ENCODE results near the gene LIPM.

The LIPM gene

GRCh38 chr10:88802523-88803285 lies at the start of gene LIPM:
LIPM (plus strand) TSS chr10:88802730; CDS start chr10:88802897, 167 bp downstream.
- peaks cover 3% of the 10 kb centered on the region for H3K27me3 Mint-ChIP-seq
- no peaks in the 10 kb centered on the region for H3K9me3 Mint-ChIP-seq
- DNase-seq (no peak), ATAC-seq (no peak)
- peaks cover 12% of the 10 kb centered on the region for H3K4me1 Mint-ChIP-seq
- H3K27ac Mint-ChIP-seq: no peak within 1 kb of the TSS
- no peak within 1 kb of the TSS for H3K4me3 Mint-ChIP-seq
- no peaks in the 10 kb centered on the region for H3K36me3 Mint-ChIP-seq (ENCODE audit: low read depth)

GRCh38 chr10:88754287-88754686 lies 48.2 kb upstream of the LIPM start:
- Mint-ChIP-seq H3K9me3 (no peaks in the 10 kb centered on the region), H3K4me1 (peaks cover 8% of the 10 kb centered on the region), H3K27me3 (no peaks in the 10 kb centered on the region), H3K36me3 (ENCODE audit: low read depth) (no peaks in the 10 kb centered on the region), H3K4me3 (no peak overlapping the region), H3K27ac (no peak overlapping the region)
- ATAC-seq: no peak
- no peak for DNase-seq

- Mint-ChIP-seq H3K27ac (peak overlapping the region; percentile 16), H3K4me3 (no peak overlapping the region), H3K9me3 (no peaks in the 10 kb centered on the region), H3K4me1 (peaks cover 13% of the 10 kb centered on the region), H3K36me3 (ENCODE audit: low read depth) (no peaks in the 10 kb centered on the region), H3K27me3 (no peaks in the 10 kb centered on the region)
- DNase-seq (peak; percentile 6), ATAC-seq (peak; percentile 97)
Measured at GRCh38 chr10:88755753-88756152, 46.8 kb upstream of the LIPM start.

GRCh38 chr10:88756660-88757059 lies 45.9 kb upstream of the LIPM start:
- Mint-ChIP-seq H3K9me3 (no peaks in the 10 kb centered on the region), H3K27me3 (no peaks in the 10 kb centered on the region), H3K4me1 (peaks cover 13% of the 10 kb centered on the region), H3K27ac (no peak overlapping the region), H3K36me3 (ENCODE audit: low read depth) (no peaks in the 10 kb centered on the region), H3K4me3 (no peak overlapping the region)
- DNase-seq (no peak), ATAC-seq (no peak)

GRCh38 chr10:88759366-88760101 lies 43.0 kb upstream of the LIPM start, which contains the start of gene LIPN:
LIPN (plus strand) TSS chr10:88760020; CDS start chr10:88761406, 1,386 bp downstream.
- Mint-ChIP-seq H3K27ac (no peak within 1 kb of the TSS), H3K36me3 (ENCODE audit: low read depth) (no peaks in the 10 kb centered on the region), H3K9me3 (no peaks in the 10 kb centered on the region), H3K4me3 (no peak within 1 kb of the TSS), H3K4me1 (peaks cover 18% of the 10 kb centered on the region), H3K27me3 (peaks cover 3% of the 10 kb centered on the region)
- ATAC-seq: no peak
- no peak for DNase-seq

GRCh38 chr10:88762906-88763305 lies 39.6 kb upstream of the LIPM start:
- Mint-ChIP-seq H3K27me3 (peaks cover 3% of the 10 kb centered on the region), H3K4me1 (peaks cover 9% of the 10 kb centered on the region), H3K36me3 (ENCODE audit: low read depth) (no peaks in the 10 kb centered on the region), H3K4me3 (no peak overlapping the region), H3K27ac (no peak overlapping the region), H3K9me3 (no peaks in the 10 kb centered on the region)
- no peak for DNase-seq
- no peak for ATAC-seq

GRCh38 chr10:88763441-88763840 lies 39.1 kb upstream of the LIPM start:
- Mint-ChIP-seq H3K4me1 (peaks cover 9% of the 10 kb centered on the region), H3K27ac (no peak overlapping the region), H3K27me3 (peaks cover 3% of the 10 kb centered on the region), H3K9me3 (no peaks in the 10 kb centered on the region), H3K4me3 (no peak overlapping the region), H3K36me3 (ENCODE audit: low read depth) (no peaks in the 10 kb centered on the region)
- DNase-seq: no peak
- ATAC-seq: no peak

GRCh38 chr10:88764110-88764509 lies 38.4 kb upstream of the LIPM start:
- H3K4me1 Mint-ChIP-seq: peaks cover 9% of the 10 kb centered on the region
- H3K4me3 Mint-ChIP-seq: no peak overlapping the region

GRCh38 chr10:88765816-88766215 lies 36.7 kb upstream of the LIPM start:
- DNase-seq (no peak), ATAC-seq (no peak)
- Mint-ChIP-seq H3K27me3 (peaks cover 3% of the 10 kb centered on the region), H3K4me1 (peaks cover 5% of the 10 kb centered on the region), H3K36me3 (ENCODE audit: low read depth) (no peaks in the 10 kb centered on the region), H3K27ac (no peak overlapping the region), H3K4me3 (no peak overlapping the region), H3K9me3 (no peaks in the 10 kb centered on the region)

More at GRCh38 chr10:88764110-88764509, 38.4 kb upstream of the LIPM start:
- DNase-seq (no peak), ATAC-seq (no peak)
- Mint-ChIP-seq H3K27ac (no peak overlapping the region), H3K36me3 (ENCODE audit: low read depth) (no peaks in the 10 kb centered on the region), H3K27me3 (peaks cover 3% of the 10 kb centered on the region), H3K9me3 (no peaks in the 10 kb centered on the region)

GRCh38 chr10:88769384-88769783 lies 33.1 kb upstream of the LIPM start:
- no peak for ATAC-seq
- Mint-ChIP-seq H3K4me1 (no peaks in the 10 kb centered on the region), H3K9me3 (no peaks in the 10 kb centered on the region), H3K4me3 (no peak overlapping the region), H3K27ac (no peak overlapping the region), H3K27me3 (peaks cover 1% of the 10 kb centered on the region), H3K36me3 (ENCODE audit: low read depth) (no peaks in the 10 kb centered on the region)
- no peak for DNase-seq

GRCh38 chr10:88781206-88781605 lies 21.3 kb upstream of the LIPM start:
- DNase-seq: no peak
- no peak overlapping the region for H3K4me3 Mint-ChIP-seq
- no peak overlapping the region for H3K27ac Mint-ChIP-seq
- H3K4me1 Mint-ChIP-seq: peaks cover 9% of the 10 kb centered on the region
- H3K9me3 Mint-ChIP-seq: no peaks in the 10 kb centered on the region
- no peaks in the 10 kb centered on the region for H3K36me3 Mint-ChIP-seq (ENCODE audit: low read depth)
- no peak for ATAC-seq
- H3K27me3 Mint-ChIP-seq: peaks cover 2% of the 10 kb centered on the region

GRCh38 chr10:88782222-88782621 lies 20.3 kb upstream of the LIPM start:
- H3K36me3 Mint-ChIP-seq (ENCODE audit: low read depth): no peaks in the 10 kb centered on the region
- peaks cover 9% of the 10 kb centered on the region for H3K4me1 Mint-ChIP-seq
- DNase-seq (no peak), ATAC-seq (no peak)
- peaks cover 2% of the 10 kb centered on the region for H3K27me3 Mint-ChIP-seq
- no peaks in the 10 kb centered on the region for H3K9me3 Mint-ChIP-seq
- no peak overlapping the region for H3K27ac Mint-ChIP-seq
- no peak overlapping the region for H3K4me3 Mint-ChIP-seq

GRCh38 chr10:88783724-88784123 lies 18.8 kb upstream of the LIPM start:
- H3K27ac Mint-ChIP-seq: no peak overlapping the region
- no peaks in the 10 kb centered on the region for H3K36me3 Mint-ChIP-seq (ENCODE audit: low read depth)

GRCh38 chr10:88786032-88786770 lies 16.3 kb upstream of the LIPM start:
- Mint-ChIP-seq H3K27me3 (peaks cover under 1% of the 10 kb centered on the region), H3K36me3 (ENCODE audit: low read depth) (no peaks in the 10 kb centered on the region), H3K27ac (no peak overlapping the region), H3K4me3 (no peak overlapping the region), H3K9me3 (no peaks in the 10 kb centered on the region), H3K4me1 (peaks cover 4% of the 10 kb centered on the region)
- no peak for DNase-seq
- ATAC-seq: no peak

More at GRCh38 chr10:88783724-88784123, 18.8 kb upstream of the LIPM start:
- DNase-seq: no peak
- H3K4me1 Mint-ChIP-seq: peaks cover 9% of the 10 kb centered on the region
- H3K27me3 Mint-ChIP-seq: peaks cover 2% of the 10 kb centered on the region
- no peak for ATAC-seq
- H3K4me3 Mint-ChIP-seq: no peak overlapping the region
- no peaks in the 10 kb centered on the region for H3K9me3 Mint-ChIP-seq
